Skin epidermis (tissue), 12 donors: ENCODE results near the gene CEP112.
"Not testable (repeated sequence)": the region's sequence is repeated elsewhere in the genome, so short reads cannot be mapped to it uniquely, and the experiment has no call there.

Experiments used
- H3K27ac ChIP-seq, 21 experiments: fragments of 200-600 bp; sonication (generic) in 11 of 21; one replicate each; pipeline ENCODE4 v1.5.0; 2020; ENCODE audit warnings: mild to moderate bottlenecking in 3 of 21, inconsistent platforms in 2 of 21, moderate library complexity in 2 of 21
- H3K4me3 ChIP-seq, 7 experiments: fragments of 200-600 bp; sonication (generic) in 2 of 7; one replicate each; pipeline ENCODE4 v1.5.0; 2020; ENCODE audit warnings: inconsistent platforms in 2 of 7, mild to moderate bottlenecking in 2 of 7, moderate library complexity in 1 of 7

CEP112 gene

GRCh38 chr17:65811043-65811442 lies 380.9 kb downstream of the CEP112 start:
- Histone ChIP-seq H3K4me3 (no peak overlapping the region), H3K27ac (no peak overlapping the region)

- Histone ChIP-seq H3K4me3 (no peak overlapping the region), H3K27ac (no peak overlapping the region)
Measured at GRCh38 chr17:65809366-65809765, 382.6 kb downstream of the CEP112 start.

- H3K27ac ChIP-seq, H3K4me3 ChIP-seq: not testable (repeated sequence)
Measured at GRCh38 chr17:65808566-65808965, 383.4 kb downstream of the CEP112 start.

GRCh38 chr17:65807361-65807760 lies 384.6 kb downstream of the CEP112 start:
- Histone ChIP-seq H3K4me3 (no peak overlapping the region), H3K27ac (no peak overlapping the region)

GRCh38 chr17:65801513-65801912 lies 390.4 kb downstream of the CEP112 start:
- H3K27ac ChIP-seq = no peak overlapping the region
- H3K4me3 ChIP-seq = no peak overlapping the region

- no peak overlapping the region for H3K27ac ChIP-seq
Measured at GRCh38 chr17:65800655-65801054, 391.3 kb downstream of the CEP112 start.

GRCh38 chr17:65799869-65800268 lies 392.1 kb downstream of the CEP112 start:
- H3K27ac ChIP-seq = no peak overlapping the region
- H3K4me3 ChIP-seq = no peak overlapping the region

More at GRCh38 chr17:65800655-65801054, 391.3 kb downstream of the CEP112 start:
- H3K4me3 ChIP-seq = no peak overlapping the region

- Histone ChIP-seq H3K27ac (no peak overlapping the region), H3K4me3 (no peak overlapping the region)
Measured at GRCh38 chr17:65799454-65799853, 392.5 kb downstream of the CEP112 start.

- Histone ChIP-seq H3K27ac (no peak overlapping the region), H3K4me3 (no peak overlapping the region)
Measured at GRCh38 chr17:65797809-65798208, 394.1 kb downstream of the CEP112 start.

GRCh38 chr17:65797101-65797500 lies 394.8 kb downstream of the CEP112 start:
- Histone ChIP-seq H3K4me3 (no peak overlapping the region), H3K27ac (no peak overlapping the region)

GRCh38 chr17:65794572-65794971 lies 397.4 kb downstream of the CEP112 start:
- Histone ChIP-seq H3K27ac (no peak overlapping the region), H3K4me3 (no peak overlapping the region)

- no peak overlapping the region for H3K27ac ChIP-seq
- H3K4me3 ChIP-seq = no peak overlapping the region
Measured at GRCh38 chr17:65790241-65790640, 401.7 kb downstream of the CEP112 start.

GRCh38 chr17:65787503-65787902 lies 404.4 kb downstream of the CEP112 start:
- no peak overlapping the region for H3K4me3 ChIP-seq
- no peak overlapping the region for H3K27ac ChIP-seq

- H3K4me3 ChIP-seq = no peak overlapping the region
- H3K27ac ChIP-seq = no peak overlapping the region
Measured at GRCh38 chr17:65786479-65786878, 405.5 kb downstream of the CEP112 start.

GRCh38 chr17:65785109-65785508 lies 406.8 kb downstream of the CEP112 start:
- Histone ChIP-seq H3K27ac (peak overlapping the region in 8 of 21 experiments; percentile 18 to 80 (median 36)), H3K4me3 (no peak overlapping the region)

GRCh38 chr17:65783845-65784334 lies 408.0 kb downstream of the CEP112 start:
- no peak overlapping the region for H3K4me3 ChIP-seq
- H3K27ac ChIP-seq = peak overlapping the region in 14 of 21 experiments; percentile 1 to 80 (median 31)

- not testable (repeated sequence) for H3K4me3 ChIP-seq, H3K27ac ChIP-seq
Measured at GRCh38 chr17:65782104-65782706, 409.7 kb downstream of the CEP112 start.

- Histone ChIP-seq H3K4me3 (no peak overlapping the region), H3K27ac (peak overlapping the region in 5 of 21 experiments; percentile 5 to 39 (median 28))
Measured at GRCh38 chr17:65780111-65780510, 411.8 kb downstream of the CEP112 start.

- Histone ChIP-seq H3K27ac (no peak overlapping the region), H3K4me3 (no peak overlapping the region)
Measured at GRCh38 chr17:65776890-65777289, 415.0 kb downstream of the CEP112 start.

GRCh38 chr17:65774787-65775186 lies 417.1 kb downstream of the CEP112 start:
- no peak overlapping the region for H3K27ac ChIP-seq
- no peak overlapping the region for H3K4me3 ChIP-seq

GRCh38 chr17:65772989-65773388 lies 418.9 kb downstream of the CEP112 start:
- H3K4me3 ChIP-seq = no peak overlapping the region
- no peak overlapping the region for H3K27ac ChIP-seq

- Histone ChIP-seq H3K27ac (no peak overlapping the region), H3K4me3 (no peak overlapping the region)
Measured at GRCh38 chr17:65771704-65772103, 420.2 kb downstream of the CEP112 start.
